Measurements from ENCODE around the gene CEP85L. TPM values are rescaled to one million over a fixed set of nuclear protein-coding genes. Genes with fewer than 3 reads are reported as not detected.

Gene CEP85L
- total and polyA plus RNA-seq, 2 of the 4 experiments (the other 2 are of a cell fraction), result 2.3 to 25.6 TPM

GRCh38 chr6:118700531-118700930 is 49.1 kb upstream of the CEP85L start:
- Histone ChIP-seq H2BK120ac (ENCODE audit: low read depth, low read length) (no peak overlapping the region), H2BK20ac (ENCODE audit: low read depth, low read length) (no peak overlapping the region), H4K20me1 (ENCODE audit: insufficient read depth, low read length) (no peaks in the 10 kb centered on the region), H3K4me2 (ENCODE audit: low read depth, low read length) (no peak overlapping the region), H3K14ac (replicated peaks; ENCODE audit: low read depth, low read length) (no peak overlapping the region), H3K4ac (ENCODE audit: low read depth, low read length) (no peak overlapping the region), H3K56ac (ENCODE audit: extremely low read depth, insufficient read depth, low read length) (no peak overlapping the region), H3K9me3 (ENCODE audit: control insufficient read depth, insufficient read depth, low read length) (no peaks in the 10 kb centered on the region), H4K91ac (ENCODE audit: insufficient read depth, low read depth, low read length) (no peak overlapping the region), H3K36me3 (ENCODE audit: control insufficient read depth, insufficient read depth, low read length) (no peaks in the 10 kb centered on the region), H2AK9ac (replicated peaks; ENCODE audit: low read depth, low read length, poor library complexity) (no peak overlapping the region), H2AFZ (replicated peaks; ENCODE audit: low read length, poor library complexity) (no peak overlapping the region), H3K4me3 (ENCODE audit: insufficient read depth, low read depth, low read length) (no peak overlapping the region), H3K9ac (ENCODE audit: low read depth, low read length) (no peak overlapping the region), H2BK5ac (ENCODE audit: low read depth, low read length, poor library complexity, severe bottlenecking) (no peak overlapping the region), H4K8ac (ENCODE audit: low read depth in 2 of 2, low read length in 2 of 2) (no peak overlapping the region), H3K9me1 (ENCODE audit: insufficient read depth, low read length) (no peaks in the 10 kb centered on the region), H4K5ac (ENCODE audit: low read depth, low read length) (no peak overlapping the region), H3K23ac (ENCODE audit: low read depth, low read length) (no peak overlapping the region), H3K4me1 (ENCODE audit: control insufficient read depth, insufficient read depth, low read length) (peaks cover 3% of the 10 kb centered on the region), H3K27me3 (ENCODE audit: control insufficient read depth, insufficient read depth, low read length) (no peaks in the 10 kb centered on the region), H3K27ac (ENCODE audit: insufficient read depth, low read length) (no peak overlapping the region), H2AK5ac (ENCODE audit: low read depth, low read length) (no peak overlapping the region), H3K18ac (ENCODE audit: low read depth, low read length) (no peak overlapping the region), H3K79me1 (ENCODE audit: low read depth in 1 of 2, low read length in 2 of 2) (no peaks in the 10 kb centered on the region), H2BK15ac (ENCODE audit: low read depth, low read length) (no peak overlapping the region)
- TF ChIP-seq CEBPB (IDR thresholded peaks at IDR 0.05; ENCODE audit: low read depth, low read length), result no peak
- no peak for TF ChIP-seq CTCF (conservative IDR thresholded peaks at IDR 0.05; ENCODE audit: low read depth, low read length)
- TF ChIP-seq MAZ (IDR thresholded peaks at IDR 0.05; ENCODE audit: borderline replicate concordance, low read depth, low read length), result no peak
- no peak for TF ChIP-seq USF2 (IDR thresholded peaks at IDR 0.05; ENCODE audit: low read depth, low read length)
- TF ChIP-seq BHLHE40 (IDR thresholded peaks at IDR 0.05; ENCODE audit: low read depth, low read length), result no peak
- TF ChIP-seq RFX5 (IDR thresholded peaks at IDR 0.05; ENCODE audit: low read depth, low read length), result no peak
- no peak for TF ChIP-seq RCOR1 (IDR thresholded peaks at IDR 0.05; ENCODE audit: insufficient replicate concordance, low read length)
- ATAC-seq (ENCODE audit: low read depth) (no peak), DNase-seq (no peak)
- CTCF ChIA-PET, result no interaction called here
- intact Hi-C loops (cut with micrococcal nuclease) (no loop called here), dilution Hi-C loops (cut with HindIII; ENCODE audit: low sequenced_read_pairs, unreplicated experiment) (no loop called here), in situ Hi-C loops (cut with MboI; ENCODE audit: low sequenced_read_pairs) (no loop called here)
- no TSS peak for BruUV-seq (replicated peaks)
- WGBS, 2 experiments (ENCODE audit: extremely low coverage in 2 of 2, insufficient read length in 1 of 2), result no CpG with 5 or more reads among the region's 2 CpGs
- POLR2A ChIA-PET (ENCODE audit: unreplicated experiment), result no interaction called here
